Caki2 (cell line): ENCODE measurements around the gene ORMDL1. TPM values are rescaled to one million over a fixed set of nuclear protein-coding genes. Genes with fewer than 3 reads are reported as not detected.

Source experiments
- total RNA-seq: library from RNA; depleted of rRNA; stranded (reverse); fragments of >200 nt; shearing (Covaris generic); gene quantifications from 2 replicates; pipeline ENCODE4 v1.2.3, GENCODE V29; 2014; ENCODE audit warnings: low replicate concordance; rRNA removed

The ORMDL1 gene
- total RNA-seq, 1 experiment from 2014 or later, result 39.8 TPM

Other genes starting within 250 kb of the ORMDL1 start
- gene SLC40A1, start 203.6 kb downstream of the ORMDL1 start, total RNA-seq, result 7.4 and 7.9 TPM in 2 replicates
- 33.2 and 39.5 TPM in 2 replicates for gene ASNSD1, start 122.9 kb downstream of the ORMDL1 start, total RNA-seq
- 2.7 and 4.1 TPM in 2 replicates for gene ANKAR, start 109.7 kb downstream of the ORMDL1 start, total RNA-seq
- 11.2 and 25.5 TPM in 2 replicates for gene OSGEPL1, start 21.5 kb downstream of the ORMDL1 start, total RNA-seq
- gene PMS1, start 111 bp upstream of the ORMDL1 start, total RNA-seq, result 11.1 and 19.2 TPM in 2 replicates